Trophoblast cell (in vitro differentiated cells and primary cell): Measurements from ENCODE around the gene CHURC1.

Experiments used
- DNase-seq, 2 donors: peaks; one replicate each; pipeline ENCODE4 v3.0.0-alpha.2; 2016
- H2AFZ ChIP-seq: 2 replicates; pipeline ENCODE4 v1.6.1; 2013; ENCODE audit warnings: low read length, moderate library complexity, mild to moderate bottlenecking; ENCODE audit not compliant: insufficient read depth, poor library complexity
- H2AK5ac ChIP-seq: 2 replicates; pipeline ENCODE4 v1.6.1; 2013; ENCODE audit warnings: mild to moderate bottlenecking, low read length
- H2BK120ac ChIP-seq: 2 replicates; pipeline ENCODE4 v1.6.1; 2013; ENCODE audit warnings: low read length, mild to moderate bottlenecking, moderate library complexity; ENCODE audit not compliant: insufficient read depth, poor library complexity
- H2BK12ac ChIP-seq: 2 replicates; pipeline ENCODE4 v1.6.1; 2013; ENCODE audit warnings: mild to moderate bottlenecking, low read length, moderate library complexity
- H2BK5ac ChIP-seq: 2 replicates; pipeline ENCODE4 v1.6.1; 2013; ENCODE audit warnings: low read length, low read depth, moderate library complexity, mild to moderate bottlenecking; ENCODE audit not compliant: poor library complexity
- H3K14ac ChIP-seq: 2 replicates; pipeline ENCODE4 v1.6.1; 2013; ENCODE audit warnings: mild to moderate bottlenecking, low read length
- H3K18ac ChIP-seq: 2 replicates; pipeline ENCODE4 v1.6.1; 2013; ENCODE audit warnings: mild to moderate bottlenecking, low read length
- H3K23ac ChIP-seq: 2 replicates; pipeline ENCODE4 v1.6.1; 2013; ENCODE audit warnings: low read length
- H3K27ac ChIP-seq: 2 replicates; pipeline ENCODE4 v1.5.1; 2013; ENCODE audit warnings: low read depth, mild to moderate bottlenecking, inconsistent platforms, low read length, moderate library complexity
- H3K27me3 ChIP-seq: 2 replicates; pipeline ENCODE4 v1.6.1; 2013; ENCODE audit warnings: inconsistent platforms, mild to moderate bottlenecking, low read length, moderate library complexity; ENCODE audit not compliant: insufficient read depth
- H3K36me3 ChIP-seq, 2 experiments: 1 replicate in 1 of 2; 2 replicates in 1 of 2; pipeline ENCODE4 v1.6.1; 2013; ENCODE audit warnings: low read length in 2 of 2, mild to moderate bottlenecking in 2 of 2, moderate library complexity in 1 of 2; ENCODE audit not compliant: insufficient read depth in 2 of 2, control insufficient read depth in 1 of 2
- H3K4ac ChIP-seq: 2 replicates; pipeline ENCODE4 v1.6.1; 2013; ENCODE audit warnings: low read depth, mild to moderate bottlenecking, low read length, moderate library complexity
- H3K4me1 ChIP-seq, 2 experiments: 1 replicate in 1 of 2; 2 replicates in 1 of 2; pipeline ENCODE4 v1.6.1; 2013; ENCODE audit warnings: low read length in 2 of 2, mild to moderate bottlenecking in 2 of 2, moderate library complexity in 1 of 2; ENCODE audit not compliant: insufficient read depth in 2 of 2, control insufficient read depth in 1 of 2
- H3K4me2 ChIP-seq: 2 replicates; pipeline ENCODE4 v1.6.1; 2013; ENCODE audit warnings: inconsistent platforms, mild to moderate bottlenecking, low read length, moderate library complexity
- H3K4me3 ChIP-seq: 2 replicates; pipeline ENCODE4 v1.5.1; 2013; ENCODE audit warnings: mild to moderate bottlenecking, low read depth, low read length, inconsistent platforms
- H3K79me1 ChIP-seq: one replicate; pipeline ENCODE4 v1.6.1; 2013; ENCODE audit warnings: low read length
- H3K79me2 ChIP-seq: 2 replicates; pipeline ENCODE4 v1.6.1; 2013; ENCODE audit warnings: low read length, mild to moderate bottlenecking; ENCODE audit not compliant: control insufficient read depth, insufficient read depth, poor library complexity
- H3K9ac ChIP-seq: 2 replicates; pipeline ENCODE4 v1.6.1; 2013; ENCODE audit warnings: mild to moderate bottlenecking, low read length
- H3K9me3 ChIP-seq: 2 replicates; pipeline ENCODE4 v1.6.1; 2013; ENCODE audit warnings: low read depth, mild to moderate bottlenecking, control low read depth, inconsistent platforms, low read length; ENCODE audit not compliant: insufficient read depth
- H4K12ac ChIP-seq: 2 replicates; pipeline ENCODE4 v1.6.1; 2013; ENCODE audit warnings: low read depth, mild to moderate bottlenecking, low read length, moderate library complexity
- H4K8ac ChIP-seq: 2 replicates; pipeline ENCODE4 v1.6.1; 2013; ENCODE audit warnings: low read depth, mild to moderate bottlenecking, low read length, moderate library complexity
- H4K91ac ChIP-seq: one replicate; pipeline ENCODE4 v1.6.1; 2013; ENCODE audit warnings: low read depth, mild to moderate bottlenecking, low read length, moderate library complexity
- WGBS: extraction: QIAGEN DNeasy Blood & Tissue Kit; methylation state at CpG from one replicate; pipeline ENCODE4 v1.1.7; 2013; ENCODE audit warnings: missing lambda C conversion rate; ENCODE audit not compliant: insufficient read length, insufficient coverage; ENCODE audit errors: extremely low coverage; 5-methylcytosine and 5-hydroxymethylcytosine counted together

Gene CHURC1

DNA sequence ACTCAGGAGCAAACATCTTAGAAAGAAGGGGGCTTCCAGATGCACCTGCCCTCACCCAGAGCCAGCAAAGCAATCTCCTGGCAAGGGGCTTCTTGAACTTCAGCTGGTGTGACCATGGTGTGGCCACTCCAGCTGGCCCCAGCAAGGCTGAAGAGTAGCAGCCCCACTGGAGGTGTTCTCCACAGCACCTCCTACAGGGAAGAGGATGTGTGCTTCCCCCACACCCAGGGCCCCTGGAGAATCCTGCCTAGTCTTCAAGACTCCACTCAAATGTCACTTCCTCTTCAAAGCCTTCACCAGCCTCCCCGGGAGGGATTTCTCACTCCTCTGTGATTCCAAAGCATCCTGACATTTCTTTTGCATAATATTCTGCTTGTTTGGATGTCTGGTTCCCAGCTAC lies 49.4 kb downstream of the CHURC1 start:
- no CpG with 5 or more reads among the region's 1 CpG for WGBS
- Histone ChIP-seq H4K12ac (no peak overlapping the region), H3K9me3 (no peaks in the 10 kb centered on the region), H3K4ac (no peak overlapping the region), H2AK5ac (no peak overlapping the region), H2BK12ac (no peak overlapping the region), H3K14ac (no peak overlapping the region), H3K23ac (no peak overlapping the region), H3K79me1 (peaks cover 6% of the 10 kb centered on the region), H3K79me2 (no peaks in the 10 kb centered on the region), H3K9ac (no peak overlapping the region), H2AFZ (no peak overlapping the region), H3K18ac (no peak overlapping the region), H3K36me3 (no peaks in the 10 kb centered on the region), H3K4me3 (no peak overlapping the region), H3K4me1 (peaks cover 16 to 20% of the 10 kb centered on the region in 2 experiments), H2BK120ac (no peak overlapping the region), H4K91ac (no peak overlapping the region), H3K4me2 (no peak overlapping the region), H2BK5ac (no peak overlapping the region), H4K8ac (no peak overlapping the region), H3K27me3 (no peaks in the 10 kb centered on the region), H3K27ac (no peak overlapping the region)
- no peak for DNase-seq

DNA sequence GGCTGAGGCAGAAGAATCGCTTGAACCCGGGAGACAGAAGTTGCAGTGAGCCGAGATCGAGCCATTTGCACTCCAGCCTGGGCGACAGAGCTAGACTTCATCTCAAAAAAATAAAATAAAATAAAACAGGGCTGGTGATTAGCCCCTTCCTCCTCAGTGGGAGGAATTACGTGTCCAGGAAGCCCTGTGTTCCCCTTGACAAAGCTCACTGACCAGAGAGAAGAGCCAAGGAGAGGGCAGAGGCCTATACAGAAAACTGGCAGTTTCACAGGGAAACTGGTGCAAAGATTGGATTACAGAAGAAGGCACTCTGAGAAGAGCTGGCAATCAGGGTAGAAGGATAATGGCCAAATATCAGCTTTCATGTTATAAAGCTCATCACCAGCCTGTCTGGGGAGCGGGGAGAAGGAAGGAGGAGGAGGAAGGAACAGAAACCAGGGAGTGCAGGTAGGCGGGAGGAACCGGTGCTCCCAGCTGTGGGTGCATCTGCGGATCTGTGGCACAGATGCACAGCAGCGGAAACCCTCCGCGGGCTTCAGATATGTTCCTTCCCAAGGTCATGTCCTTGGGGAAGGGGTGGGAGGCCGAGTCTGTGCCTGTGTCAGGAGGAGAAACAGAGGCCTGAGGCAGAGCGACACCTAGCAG lies 51.2 kb downstream of the CHURC1 start:
- Histone ChIP-seq H3K23ac (no peak overlapping the region), H3K9me3 (no peaks in the 10 kb centered on the region), H3K4me3 (no peak overlapping the region), H4K91ac (peak overlapping the region; percentile 13), H2BK5ac (no peak overlapping the region), H2BK12ac (no peak overlapping the region), H2BK120ac (peak overlapping the region; percentile 34), H3K79me2 (no peaks in the 10 kb centered on the region), H4K12ac (no peak overlapping the region), H2AFZ (no peak overlapping the region), H3K36me3 (no peaks in the 10 kb centered on the region), H3K4me2 (no peak overlapping the region), H3K27ac (no peak overlapping the region), H3K27me3 (no peaks in the 10 kb centered on the region), H3K4ac (peak overlapping the region; percentile 19), H3K9ac (no peak overlapping the region), H2AK5ac (peak overlapping the region; percentile 57), H3K4me1 (peaks cover 16 to 20% of the 10 kb centered on the region in 2 experiments), H4K8ac (no peak overlapping the region), H3K14ac (peak overlapping the region; percentile 34), H3K79me1 (peaks cover 6% of the 10 kb centered on the region), H3K18ac (no peak overlapping the region)
- no CpG with 5 or more reads among the region's 15 CpGs for WGBS
- DNase-seq: no peak

DNA sequence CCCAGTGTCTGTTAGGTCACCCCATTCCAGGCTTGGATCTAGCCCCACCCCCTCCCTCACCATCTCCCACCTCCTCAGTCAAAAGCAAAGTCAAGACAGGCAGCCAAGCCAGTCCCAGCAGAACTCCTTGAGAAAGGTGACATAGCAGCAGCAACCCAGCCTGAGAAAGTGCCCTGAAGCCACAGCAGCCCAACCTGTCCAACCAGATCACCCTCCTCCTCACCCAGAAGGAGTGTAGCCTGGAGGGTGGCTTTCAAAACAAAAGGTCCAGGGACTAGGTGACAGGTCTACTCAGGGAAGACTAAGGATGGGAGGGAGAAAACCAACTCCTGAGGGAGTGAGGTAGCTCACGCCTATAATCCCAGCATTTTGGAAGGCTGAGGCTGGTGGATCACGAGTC lies 52.7 kb downstream of the CHURC1 start:
- Histone ChIP-seq H3K79me2 (no peaks in the 10 kb centered on the region), H2AK5ac (no peak overlapping the region), H3K4me3 (no peak overlapping the region), H4K12ac (no peak overlapping the region), H4K91ac (no peak overlapping the region), H2BK12ac (no peak overlapping the region), H4K8ac (no peak overlapping the region), H3K36me3 (no peaks in the 10 kb centered on the region), H2AFZ (no peak overlapping the region), H3K14ac (no peak overlapping the region), H3K79me1 (peaks cover 11% of the 10 kb centered on the region), H3K27me3 (no peaks in the 10 kb centered on the region), H3K27ac (peak overlapping the region; percentile 77), H3K9me3 (no peaks in the 10 kb centered on the region), H3K23ac (no peak overlapping the region), H3K4me1 (peaks cover 26 to 29% of the 10 kb centered on the region in 2 experiments), H2BK120ac (no peak overlapping the region), H3K18ac (peak overlapping the region; percentile 4), H3K4me2 (peak overlapping the region; percentile 18), H2BK5ac (no peak overlapping the region), H3K9ac (no peak overlapping the region), H3K4ac (no peak overlapping the region)
- peak; percentile 94 to 95 for DNase-seq
- no CpG with 5 or more reads among the region's 2 CpGs for WGBS

DNA sequence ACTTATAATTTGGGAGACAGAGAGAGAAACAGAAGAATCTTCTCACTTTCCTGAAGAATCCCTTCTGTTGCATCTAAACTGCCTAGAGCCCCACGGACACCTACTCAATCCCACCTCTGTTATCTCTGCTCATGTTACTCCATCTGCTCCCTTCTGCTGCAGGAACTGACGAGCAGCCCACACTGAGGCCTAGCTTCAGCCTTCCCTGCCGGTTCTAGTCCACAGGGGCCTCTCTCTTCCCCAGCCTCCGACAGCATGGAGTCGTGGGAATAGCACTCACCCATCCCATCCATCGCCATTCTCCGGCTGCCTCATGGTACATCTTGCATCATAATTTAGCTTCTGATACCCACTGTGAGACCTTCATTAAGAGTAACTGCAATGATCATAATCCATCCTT lies 53.9 kb downstream of the CHURC1 start:
- H4K8ac ChIP-seq: no peak overlapping the region
- peaks cover 3% of the 10 kb centered on the region for H3K79me2 ChIP-seq
- peaks cover 29 to 30% of the 10 kb centered on the region in 2 experiments for H3K4me1 ChIP-seq
- H3K9ac ChIP-seq: no peak overlapping the region
- H3K9me3 ChIP-seq: no peaks in the 10 kb centered on the region
- H3K36me3 ChIP-seq: no peaks in the 10 kb centered on the region
- no peak overlapping the region for H2BK5ac ChIP-seq
- H3K18ac ChIP-seq: no peak overlapping the region
- H2AFZ ChIP-seq: no peak overlapping the region
- H3K27ac ChIP-seq: no peak overlapping the region
- H3K14ac ChIP-seq: no peak overlapping the region
- H2BK12ac ChIP-seq: peak overlapping the region; percentile 75
- H4K12ac ChIP-seq: no peak overlapping the region
- no peak overlapping the region for H3K4ac ChIP-seq
- H3K27me3 ChIP-seq: no peaks in the 10 kb centered on the region
- no peak overlapping the region for H4K91ac ChIP-seq
- H3K4me2 ChIP-seq: no peak overlapping the region
- no peak overlapping the region for H3K4me3 ChIP-seq
- H2BK120ac ChIP-seq: no peak overlapping the region
- peaks cover 16% of the 10 kb centered on the region for H3K79me1 ChIP-seq
- no peak overlapping the region for H2AK5ac ChIP-seq
- no CpG with 5 or more reads among the region's 7 CpGs for WGBS
- no peak overlapping the region for H3K23ac ChIP-seq
- DNase-seq: no peak
